CD8-positive, alpha-beta memory T cell (primary cell): ENCODE data around the gene GADD45A. TPM values are rescaled to one million over a fixed set of nuclear protein-coding genes. Genes with fewer than 3 reads are reported as not detected.

ENCODE experiments used
- CTCF ChIA-PET: fragments of 350-600 bp; sonication (Branson Sonifier 250); formaldehyde crosslinking; loops from one replicate; lab custom pipeline; 2021; ENCODE audit warnings: antibody characterized with exemption; lab: Charles Lee
- POLR2A ChIA-PET: fragments of 350-600 bp; sonication (Branson Sonifier 250); formaldehyde crosslinking; loops from one replicate; lab custom pipeline; 2021; ENCODE audit warnings: antibody characterized with exemption; lab: Charles Lee
- DNase-seq, 5 donors: peaks; one replicate each; pipeline versions ENCODE4 v3.0.0 to v3.0.0-alpha.2; 2020 to 2022; ENCODE audit warnings: mixed read lengths in 1 of 5
- H3K27ac ChIP-seq: one replicate; pipeline ENCODE4 v1.7.0; 2013; ENCODE audit warnings: low read depth, mild to moderate bottlenecking, low read length, moderate library complexity
- H3K27me3 ChIP-seq: 2 replicates; pipeline ENCODE4 v1.7.0; 2013; ENCODE audit warnings: low read length, mild to moderate bottlenecking; ENCODE audit not compliant: insufficient read depth, poor library complexity, severe bottlenecking
- H3K36me3 ChIP-seq: 2 replicates; pipeline ENCODE4 v1.7.0; 2013; ENCODE audit warnings: mild to moderate bottlenecking, low read length, moderate library complexity; ENCODE audit not compliant: insufficient read depth
- H3K4me1 ChIP-seq: 2 replicates; pipeline ENCODE4 v1.7.0; 2013; ENCODE audit warnings: mild to moderate bottlenecking, low read length, moderate library complexity; ENCODE audit not compliant: insufficient read depth
- H3K4me3 ChIP-seq: 2 replicates; pipeline ENCODE4 v1.7.0; 2013; ENCODE audit warnings: mild to moderate bottlenecking, low read length
- H3K9me3 ChIP-seq: 2 replicates; pipeline ENCODE4 v1.7.0; 2013; ENCODE audit warnings: mild to moderate bottlenecking, low read length
- H3K27ac Mint-ChIP-seq, 8 donors: one replicate each; pipeline ENCODE4 v1.8.0; 2020 to 2021; ENCODE audit warnings: mixed read lengths in 8 of 8, mild to moderate bottlenecking in 6 of 8, inconsistent platforms in 3 of 8, moderate library complexity in 3 of 8
- H3K27me3 Mint-ChIP-seq, 2 donors: one replicate each; pipeline ENCODE4 v1.8.0; 2020 to 2021; ENCODE audit warnings: mixed read lengths in 2 of 2, mild to moderate bottlenecking in 1 of 2, moderate library complexity in 1 of 2
- H3K36me3 Mint-ChIP-seq, 3 donors: one replicate each; pipeline ENCODE4 v1.8.0; 2020 to 2021; ENCODE audit warnings: mixed read lengths in 3 of 3, inconsistent platforms in 1 of 3, mild to moderate bottlenecking in 1 of 3
- H3K4me1 Mint-ChIP-seq, 3 donors: one replicate each; pipeline ENCODE4 v1.8.0; 2020 to 2021; ENCODE audit warnings: mixed read lengths in 3 of 3, inconsistent platforms in 1 of 3, mild to moderate bottlenecking in 1 of 3
- H3K4me3 Mint-ChIP-seq, 7 donors: one replicate each; pipeline ENCODE4 v1.8.0; 2020 to 2021; ENCODE audit warnings: mixed read lengths in 7 of 7, mild to moderate bottlenecking in 6 of 7, moderate library complexity in 4 of 7, inconsistent platforms in 2 of 7
- H3K9me3 Mint-ChIP-seq, 5 donors: one replicate each; pipeline ENCODE4 v1.8.0; 2020 to 2022; ENCODE audit warnings: mixed read lengths in 5 of 5, mild to moderate bottlenecking in 3 of 5, moderate library complexity in 2 of 5, inconsistent platforms in 1 of 5
- polyA plus RNA-seq: library from polyadenylated mRNA; unstranded; fragments of 300-500 nt; fragmentation: Illumina TruSeq; gene quantifications from one replicate; pipeline ENCODE4 v1.2.3, GENCODE V29; 2021
- total RNA-seq, 2 experiments: library from RNA; stranded (reverse); gene quantifications; one replicate each; pipeline ENCODE4 v1.2.3, GENCODE V29; 2021

The GADD45A gene
- total and polyA plus RNA-seq, 3 experiments from 2014 or later: 9.8 to 36.2 (median 35.2) TPM

- CTCF ChIA-PET: interaction anchor here (1.2 to 1.5 kb wide), 2 partner anchors 15 to 46 kb away, joined by 3 read pairs; no protein-coding TSS in a partner anchor
These were observed 6.7 kb downstream of the GADD45A start for GRCh38 chr1:67691712-67692111.

DNA sequence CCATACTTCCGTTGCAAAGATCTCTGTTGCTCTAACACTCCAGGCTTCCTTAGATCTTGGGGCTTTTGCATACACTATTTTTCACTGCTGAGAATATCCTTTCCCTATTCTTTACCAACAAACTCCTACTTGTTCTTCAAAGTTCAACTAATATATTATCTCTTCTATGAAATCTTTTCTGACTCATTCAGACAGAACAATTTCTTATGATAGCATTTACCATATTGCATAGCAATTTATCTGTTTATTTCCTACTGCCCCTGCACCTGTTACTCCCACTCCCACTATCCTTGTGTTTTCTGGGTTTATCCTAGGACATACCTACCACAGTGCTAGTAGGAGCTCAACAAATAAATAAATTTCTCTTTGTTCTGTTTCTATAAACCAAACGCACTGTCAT lies 11.0 kb downstream of the GADD45A start:
- no peak for DNase-seq
- no peaks in the 10 kb centered on the region for H3K4me1 Mint-ChIP-seq
- H3K27me3 ChIP-seq: no peaks in the 10 kb centered on the region
- H3K27ac ChIP-seq: no peak overlapping the region
- peaks cover 0 to under 1% (median 0%) of the 10 kb centered on the region in 5 donors for H3K9me3 Mint-ChIP-seq
- ChIA-PET CTCF (interaction anchor here (1.3 kb wide), 1 partner anchor 11 kb away, joined by 3 read pairs; the partner anchor contains the start of gene GADD45A), POLR2A (no interaction called here)
- no peak overlapping the region for H3K4me3 Mint-ChIP-seq
- H3K27me3 Mint-ChIP-seq: peaks cover 0 to 12% of the 10 kb centered on the region in 2 donors
- H3K36me3 Mint-ChIP-seq: no peaks in the 10 kb centered on the region
- no peak overlapping the region for H3K4me3 ChIP-seq
- no peaks in the 10 kb centered on the region for H3K9me3 ChIP-seq
- H3K27ac Mint-ChIP-seq: no peak overlapping the region
- H3K36me3 ChIP-seq: no peaks in the 10 kb centered on the region
- H3K4me1 ChIP-seq: no peaks in the 10 kb centered on the region

More at GRCh38 chr1:67691712-67692111, 6.7 kb downstream of the GADD45A start:
- H3K36me3 Mint-ChIP-seq: peaks cover 0 to 11% (median 6%) of the 10 kb centered on the region in 3 donors
- no peak for DNase-seq
- POLR2A ChIA-PET: no interaction called here
- Histone ChIP-seq H3K27me3 (no peaks in the 10 kb centered on the region), H3K4me3 (no peak overlapping the region), H3K27ac (no peak overlapping the region), H3K9me3 (no peaks in the 10 kb centered on the region), H3K4me1 (peaks cover 6% of the 10 kb centered on the region), H3K36me3 (no peaks in the 10 kb centered on the region)
- no peak overlapping the region for H3K4me3 Mint-ChIP-seq
- H3K27ac Mint-ChIP-seq: peak overlapping the region in 1 of 8 donors; percentile 9
- H3K9me3 Mint-ChIP-seq: no peaks in the 10 kb centered on the region
- no peaks in the 10 kb centered on the region for H3K27me3 Mint-ChIP-seq
- peaks cover 5 to 6% (median 6%) of the 10 kb centered on the region in 3 donors for H3K4me1 Mint-ChIP-seq

GRCh38 chr1:67696708-67697107 lies 11.7 kb downstream of the GADD45A start:
- POLR2A ChIA-PET: no interaction called here

DNA sequence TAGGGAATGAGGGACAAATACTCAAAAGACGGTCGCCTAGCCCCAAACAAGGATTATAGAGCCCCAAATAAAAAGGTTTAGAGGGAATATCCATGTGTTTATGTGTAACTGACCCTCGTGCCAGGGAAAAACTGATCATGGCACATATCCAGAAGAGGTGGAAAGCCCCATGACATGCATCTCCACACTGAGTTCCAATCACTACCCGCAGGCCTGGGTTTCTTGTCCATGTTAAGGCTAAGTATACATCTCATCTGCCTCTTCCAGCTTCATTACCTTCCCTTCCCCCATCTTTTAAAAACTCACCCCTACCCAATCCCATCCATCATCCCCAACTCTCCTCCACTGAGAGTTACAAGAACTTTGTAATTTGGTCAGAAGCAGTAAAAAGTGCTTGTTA lies 15.2 kb downstream of the GADD45A start:
- Mint-ChIP-seq H3K27ac (peak overlapping the region in 1 of 8 donors; percentile 6), H3K9me3 (peaks cover 0 to 2% (median 0%) of the 10 kb centered on the region in 5 donors), H3K4me3 (no peak overlapping the region), H3K27me3 (peaks cover 0 to 20% of the 10 kb centered on the region in 2 donors), H3K4me1 (no peaks in the 10 kb centered on the region), H3K36me3 (no peaks in the 10 kb centered on the region)
- peak overlapping the region; percentile 22 for H3K27ac ChIP-seq
- H3K4me1 ChIP-seq: no peaks in the 10 kb centered on the region
- no peaks in the 10 kb centered on the region for H3K9me3 ChIP-seq
- H3K27me3 ChIP-seq: no peaks in the 10 kb centered on the region
- no peak for DNase-seq
- CTCF ChIA-PET: no interaction called here
- H3K4me3 ChIP-seq: no peak overlapping the region
- POLR2A ChIA-PET: no interaction called here
- H3K36me3 ChIP-seq: no peaks in the 10 kb centered on the region

More at GRCh38 chr1:67696708-67697107, 11.7 kb downstream of the GADD45A start:
- no peaks in the 10 kb centered on the region for H3K9me3 ChIP-seq
- H3K4me1 ChIP-seq: no peaks in the 10 kb centered on the region
- no peaks in the 10 kb centered on the region for H3K27me3 ChIP-seq
- CTCF ChIA-PET: interaction anchor here (1.3 kb wide), 1 partner anchor 12 kb away, joined by 3 read pairs; the partner anchor contains the start of gene GADD45A
- H3K27ac ChIP-seq: no peak overlapping the region
- Mint-ChIP-seq H3K36me3 (no peaks in the 10 kb centered on the region), H3K27me3 (peaks cover 0 to 17% of the 10 kb centered on the region in 2 donors), H3K27ac (no peak overlapping the region), H3K4me1 (no peaks in the 10 kb centered on the region), H3K4me3 (no peak overlapping the region), H3K9me3 (peaks cover 0 to 2% (median 0%) of the 10 kb centered on the region in 5 donors)
- no peak overlapping the region for H3K4me3 ChIP-seq
- H3K36me3 ChIP-seq: no peaks in the 10 kb centered on the region
- no peak for DNase-seq

DNA sequence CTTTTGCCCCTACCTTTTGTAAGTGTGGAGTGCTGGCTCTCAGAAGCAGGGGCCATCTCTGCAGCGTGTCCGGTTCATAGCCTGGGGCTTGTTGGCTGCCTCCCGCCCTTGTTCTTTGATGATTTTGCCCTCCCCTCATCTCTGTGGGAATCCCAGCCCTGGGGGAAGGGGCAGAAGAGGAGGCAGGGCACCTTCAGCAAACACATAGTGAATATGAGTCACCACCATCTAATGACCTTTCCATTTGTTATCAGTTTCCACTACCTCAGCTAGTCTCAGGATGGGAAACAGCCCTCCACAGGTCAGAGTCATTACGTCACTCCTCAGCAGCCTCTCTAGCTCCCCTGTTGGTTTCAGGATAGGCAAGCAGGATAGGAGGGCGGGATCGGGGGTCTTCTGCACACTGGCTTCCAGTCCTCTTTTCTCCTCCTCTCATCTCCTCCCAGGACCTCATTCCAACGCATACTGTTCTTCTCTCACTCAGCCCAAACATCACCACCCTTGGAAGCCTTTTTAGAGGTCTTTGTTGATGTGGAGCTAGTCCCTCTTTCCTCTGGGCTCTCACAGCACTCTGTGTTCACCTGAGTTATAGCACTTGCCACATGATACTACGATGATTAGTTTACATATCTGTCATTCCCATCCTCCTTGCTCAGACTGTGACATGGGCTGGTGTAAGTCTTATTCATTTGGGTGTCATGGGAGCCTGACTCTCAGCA lies 15.8 kb downstream of the GADD45A start:
- H3K4me3 ChIP-seq: no peak overlapping the region
- H3K4me1 ChIP-seq: no peaks in the 10 kb centered on the region
- DNase-seq: no peak
- H3K9me3 ChIP-seq: no peaks in the 10 kb centered on the region
- peak overlapping the region; percentile 22 for H3K27ac ChIP-seq
- Mint-ChIP-seq H3K4me3 (peak overlapping the region in 1 of 7 donors; percentile 36), H3K27ac (no peak overlapping the region), H3K4me1 (no peaks in the 10 kb centered on the region), H3K9me3 (peaks cover 0 to 2% (median 0%) of the 10 kb centered on the region in 5 donors), H3K27me3 (peaks cover 0 to 20% of the 10 kb centered on the region in 2 donors), H3K36me3 (no peaks in the 10 kb centered on the region)
- no peaks in the 10 kb centered on the region for H3K36me3 ChIP-seq
- H3K27me3 ChIP-seq: no peaks in the 10 kb centered on the region
- ChIA-PET POLR2A (no interaction called here), CTCF (interaction anchor here (1.5 kb wide), 1 partner anchor 14 kb away, joined by 4 read pairs; no protein-coding TSS in a partner anchor)

DNA sequence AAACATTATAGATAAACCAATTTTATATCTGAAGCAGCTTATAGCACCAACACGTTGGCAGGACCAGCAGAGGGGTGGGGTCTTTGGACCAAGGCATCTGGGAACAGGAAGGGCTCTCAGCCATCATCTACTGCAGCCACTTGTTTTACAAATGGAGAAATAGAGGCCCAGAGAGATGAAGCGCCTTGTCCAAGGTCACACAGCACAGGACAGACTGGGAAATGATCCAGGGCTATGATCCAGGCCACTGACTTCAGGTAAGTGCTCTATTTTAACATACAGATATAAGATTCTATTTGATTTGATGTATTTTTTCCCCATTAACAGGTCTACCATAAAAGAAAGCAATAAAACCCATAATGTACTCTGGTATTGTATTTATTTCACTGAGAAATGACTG lies 16.9 kb downstream of the GADD45A start:
- no peaks in the 10 kb centered on the region for H3K4me1 Mint-ChIP-seq
- H3K27ac Mint-ChIP-seq: no peak overlapping the region
- Histone ChIP-seq H3K27me3 (no peaks in the 10 kb centered on the region), H3K9me3 (no peaks in the 10 kb centered on the region), H3K36me3 (no peaks in the 10 kb centered on the region), H3K4me3 (no peak overlapping the region), H3K27ac (no peak overlapping the region), H3K4me1 (no peaks in the 10 kb centered on the region)
- no peak for DNase-seq
- peaks cover 0 to 20% of the 10 kb centered on the region in 2 donors for H3K27me3 Mint-ChIP-seq
- H3K4me3 Mint-ChIP-seq: no peak overlapping the region
- POLR2A ChIA-PET: no interaction called here
- no peaks in the 10 kb centered on the region for H3K36me3 Mint-ChIP-seq
- H3K9me3 Mint-ChIP-seq: peaks cover 0 to 2% (median 0%) of the 10 kb centered on the region in 5 donors
- CTCF ChIA-PET: interaction anchor here (1.5 kb wide), 1 partner anchor 15 kb away, joined by 4 read pairs; no protein-coding TSS in a partner anchor

DNA sequence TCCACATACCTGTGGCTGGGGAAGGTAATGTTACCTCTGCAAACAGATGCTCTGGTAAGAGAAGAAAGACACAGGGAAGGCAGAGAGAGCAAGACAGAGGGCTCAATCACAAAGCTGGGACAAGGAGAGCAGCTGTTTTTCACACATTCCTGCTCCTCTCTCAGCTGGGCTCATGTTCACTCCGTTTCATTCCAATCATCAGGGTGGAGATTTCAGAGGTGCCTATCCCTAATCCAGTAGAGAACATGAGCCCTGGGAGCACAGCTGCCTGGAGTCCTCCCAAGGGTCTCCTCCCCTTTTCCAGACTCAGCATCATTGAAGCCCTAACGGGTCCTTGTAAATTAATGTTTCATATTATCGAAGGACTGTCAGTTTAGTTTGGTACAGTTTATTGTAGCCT lies 19.4 kb downstream of the GADD45A start:
- Mint-ChIP-seq H3K27me3 (peaks cover under 1 to 18% of the 10 kb centered on the region in 2 donors), H3K9me3 (peaks cover 0 to 2% (median 0%) of the 10 kb centered on the region in 5 donors), H3K4me1 (no peaks in the 10 kb centered on the region), H3K4me3 (no peak overlapping the region), H3K36me3 (no peaks in the 10 kb centered on the region), H3K27ac (no peak overlapping the region)
- H3K4me3 ChIP-seq: no peak overlapping the region
- CTCF ChIA-PET: interaction anchor here (1.2 kb wide), 1 partner anchor 56 kb away, joined by 3 read pairs; no protein-coding TSS in a partner anchor
- no peak overlapping the region for H3K27ac ChIP-seq
- H3K27me3 ChIP-seq: no peaks in the 10 kb centered on the region
- no peaks in the 10 kb centered on the region for H3K36me3 ChIP-seq
- H3K4me1 ChIP-seq: no peaks in the 10 kb centered on the region
- no peaks in the 10 kb centered on the region for H3K9me3 ChIP-seq
- DNase-seq: no peak
- POLR2A ChIA-PET: no interaction called here
